Measurements from ENCODE around the gene KRT83. TPM values are rescaled to one million over a fixed set of nuclear protein-coding genes. Genes with fewer than 3 reads are reported as not detected.

Gene KRT83
- total and polyA plus RNA-seq, 8 donors, result not detected

- intact Hi-C loops (cut with DNase I), result no loop called here
- TF ChIP-seq CTCF (IDR thresholded peaks at IDR 0.05), result no peak
- no peak for ATAC-seq
- no peak for FAIRE-seq
- no peaks in the 10 kb centered on the region for H3K36me3 ChIP-seq
- peaks cover 4 to 11% (median 5%) of the 10 kb centered on the region in 3 donors for H3K4me1 ChIP-seq
- H3K27me3 ChIP-seq, result no peaks in the 10 kb centered on the region
- H3K4me3 ChIP-seq, result no peak overlapping the region
- no peaks in the 10 kb centered on the region for H3K9me3 ChIP-seq
- DNase-seq, result no peak
- no peak overlapping the region for H3K27ac ChIP-seq
- WGBS, 2 donors, result 92 to 97% methylated on average over 14 of the region's 14 CpGs
Observed at GRCh38 chr12:52341066-52341580, 19.9 kb upstream of the KRT83 start.

- Histone ChIP-seq H3K27ac (no peak overlapping the region), H3K27me3 (no peaks in the 10 kb centered on the region), H3K4me3 (no peak overlapping the region), H3K4me1 (no peaks in the 10 kb centered on the region), H3K9me3 (no peaks in the 10 kb centered on the region), H3K36me3 (no peaks in the 10 kb centered on the region)
- intact Hi-C loops (cut with DNase I), result no loop called here
- FAIRE-seq (no peak), DNase-seq (no peak), ATAC-seq (no peak)
- TF ChIP-seq CTCF (IDR thresholded peaks at IDR 0.05), result no peak
- WGBS, 2 donors, result 84 to 86% methylated on average over 10 of the region's 10 CpGs
Observed at GRCh38 chr12:52338241-52338960, 17.2 kb upstream of the KRT83 start.

GRCh38 chr12:52337054-52337453 is 15.9 kb upstream of the KRT83 start:
- Histone ChIP-seq H3K9me3 (no peaks in the 10 kb centered on the region), H3K27me3 (no peaks in the 10 kb centered on the region), H3K36me3 (no peaks in the 10 kb centered on the region), H3K4me3 (no peak overlapping the region), H3K4me1 (no peaks in the 10 kb centered on the region), H3K27ac (no peak overlapping the region)
- ATAC-seq (no peak), FAIRE-seq (no peak), DNase-seq (no peak)
- 69 to 73% methylated on average over 1 of the region's 1 CpG for WGBS, 2 donors
- no peak for TF ChIP-seq CTCF (IDR thresholded peaks at IDR 0.05)
- intact Hi-C loops (cut with DNase I), result no loop called here

- no peaks in the 10 kb centered on the region for H3K36me3 ChIP-seq
- no peaks in the 10 kb centered on the region for H3K9me3 ChIP-seq
- ATAC-seq (no peak), DNase-seq (no peak), FAIRE-seq (no peak)
- no peaks in the 10 kb centered on the region for H3K4me1 ChIP-seq
- no peak for TF ChIP-seq CTCF (IDR thresholded peaks at IDR 0.05)
- H3K27ac ChIP-seq, result no peak overlapping the region
- 59 to 66% methylated on average over 2 of the region's 2 CpGs for WGBS, 2 donors
- H3K27me3 ChIP-seq, result no peaks in the 10 kb centered on the region
- no peak overlapping the region for H3K4me3 ChIP-seq
- intact Hi-C loops (cut with DNase I), result no loop called here
Observed at GRCh38 chr12:52336641-52337040, 15.4 kb upstream of the KRT83 start.

GRCh38 chr12:52335598-52336262 is 14.5 kb upstream of the KRT83 start:
- ATAC-seq, result peak; percentile 31 to 71 (median 52)
- no peaks in the 10 kb centered on the region for H3K27me3 ChIP-seq
- H3K36me3 ChIP-seq, result no peaks in the 10 kb centered on the region
- TF ChIP-seq CTCF (IDR thresholded peaks at IDR 0.05), result no peak
- no peaks in the 10 kb centered on the region for H3K4me1 ChIP-seq
- no peak overlapping the region for H3K27ac ChIP-seq
- H3K9me3 ChIP-seq, result no peaks in the 10 kb centered on the region
- H3K4me3 ChIP-seq, result no peak overlapping the region
- DNase-seq, result peak in 4 of 6 donors; percentile 62 to 76 (median 71)
- WGBS, 2 donors, result 35 to 50% methylated on average over 4 of the region's 4 CpGs
- intact Hi-C loops (cut with DNase I), result no loop called here
- no peak for FAIRE-seq
